Lung (tissue), 12 donors: Measurements from ENCODE around the gene CLIP3. TPM values are rescaled to one million over a fixed set of nuclear protein-coding genes. Genes with fewer than 3 reads are reported as not detected.

Source experiments
- ATAC-seq: fragments of 200-7000 bp; cut with Tn5 transposase; one replicate; pipeline ENCODE4 v1.9.1; 2020; ENCODE audit warnings: moderate number of reproducible peaks; ENCODE audit not compliant: insufficient read depth, low FRiP score
- DNase-seq, 3 donors: peaks; one replicate each; pipeline ENCODE4 v3.0.0-alpha.2; 2013 to 2017
- H3K27ac ChIP-seq, 2 donors: one replicate each; pipeline ENCODE4 v1.5.1; 2013; ENCODE audit warnings: mild to moderate bottlenecking in 2 of 2, moderate library complexity in 2 of 2, control low read depth in 1 of 2, inconsistent platforms in 1 of 2, low read depth in 1 of 2, low read length in 1 of 2
- H3K27me3 ChIP-seq, 3 donors: one replicate each; pipeline ENCODE4 v1.5.1; 2013; ENCODE audit warnings: low read length in 2 of 3; ENCODE audit not compliant: control insufficient read depth in 3 of 3, insufficient read depth in 3 of 3
- H3K36me3 ChIP-seq, 4 donors: one replicate each; pipeline ENCODE4 v1.5.1; 2013; ENCODE audit warnings: low read length in 4 of 4, mild to moderate bottlenecking in 1 of 4, moderate library complexity in 1 of 4; ENCODE audit not compliant: control insufficient read depth in 4 of 4, insufficient read depth in 4 of 4
- H3K4me1 ChIP-seq, 5 donors: one replicate each; pipeline ENCODE4 v1.5.1; 2013; ENCODE audit warnings: low read length in 5 of 5, mild to moderate bottlenecking in 2 of 5, moderate library complexity in 1 of 5; ENCODE audit not compliant: control insufficient read depth in 5 of 5, insufficient read depth in 5 of 5
- H3K4me3 ChIP-seq: one replicate; pipeline ENCODE4 v1.5.1; 2013; ENCODE audit warnings: mild to moderate bottlenecking, control low read depth, moderate library complexity
- H3K9ac ChIP-seq, 2 donors: one replicate each; pipeline ENCODE4 v1.5.1; 2013; ENCODE audit warnings: low read length in 2 of 2, control low read depth in 1 of 2; ENCODE audit not compliant: insufficient read depth in 1 of 2
- H3K9me3 ChIP-seq, 4 donors: one replicate each; pipeline ENCODE4 v1.5.1; 2013; ENCODE audit warnings: low read length in 3 of 4, mild to moderate bottlenecking in 1 of 4, moderate library complexity in 1 of 4; ENCODE audit not compliant: control insufficient read depth in 4 of 4, insufficient read depth in 3 of 4
- WGBS, 2 donors: extraction: QIAGEN DNeasy Blood & Tissue Kit; methylation state at CpG; one replicate each; pipeline ENCODE4 v1.1.7; 2013; 5-methylcytosine and 5-hydroxymethylcytosine counted together
- polyA plus RNA-seq, 2 donors: library from polyadenylated mRNA; stranded (reverse); fragments of 200-250 nt; gene quantifications; one replicate each; pipeline ENCODE4 v1.2.1, GENCODE V29; 2013
- total RNA-seq, 2 donors: library from RNA; depleted of rRNA in 1 of 2; stranded (reverse); fragments of >200 nt in 1 of 2; gene quantifications; one replicate each; pipeline ENCODE4 v1.2.1, GENCODE V29; 2014 to 2021
- TF ChIP-seq, protein P1 (sequence below): IDR thresholded peaks from 2 replicates; pipeline ENCODE4 v1.5.1; 2012; ENCODE audit warnings: mild to moderate bottlenecking; ENCODE audit errors: control extremely low read depth, extremely low read depth
- donor health status: control.
- donor health status: control.
- donor health status: Bipolar disorder and iron deficiency.
- donor health status: healthy.
- donor health status: DM: yes; HTN: yes; CAD: no.

The CLIP3 gene
- total and polyA plus RNA-seq, 4 donors: 1.6 to 17.6 (median 5.3) TPM

DNA sequence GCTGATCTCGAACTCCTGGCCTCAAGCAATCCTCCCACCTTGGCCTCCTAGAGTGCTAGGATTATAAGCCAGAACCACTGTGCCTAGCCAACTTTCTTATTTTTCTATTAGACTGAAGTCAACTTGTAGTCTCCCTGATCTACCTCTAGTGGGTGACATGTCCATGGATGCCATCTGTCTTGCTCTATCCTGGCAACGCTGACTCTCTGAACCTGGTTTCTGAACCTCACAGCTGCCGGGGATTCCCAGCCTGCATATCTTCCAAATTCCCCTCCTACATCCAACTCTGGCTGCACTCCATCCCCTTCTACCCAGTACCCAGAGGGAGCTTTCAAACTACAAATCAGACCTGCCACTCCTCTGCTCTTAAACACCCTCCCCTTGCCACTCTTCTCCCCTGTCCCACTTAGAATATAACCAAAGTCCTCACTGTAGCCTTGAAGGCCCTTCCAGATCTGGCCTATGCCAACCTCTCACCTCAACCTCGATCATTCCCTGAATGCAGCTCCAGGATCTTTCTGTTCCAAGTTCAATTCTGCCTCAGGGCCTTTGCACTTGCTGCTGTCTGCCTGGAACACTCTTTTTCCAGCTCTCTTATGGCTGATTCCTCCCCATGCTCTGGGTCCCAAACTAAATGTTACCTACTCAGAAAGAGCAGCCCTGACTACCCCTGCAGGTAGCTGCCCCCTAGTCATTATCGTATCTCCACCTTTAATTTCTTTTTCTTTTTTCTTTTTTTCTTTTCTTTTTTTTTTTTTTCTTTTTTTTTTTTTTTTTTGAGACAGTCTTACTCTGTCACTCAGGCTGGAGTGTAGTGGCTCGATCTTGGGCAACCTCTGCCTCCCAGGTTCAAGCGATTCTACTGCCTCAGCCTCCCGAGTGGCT lies 2.2 kb downstream of the CLIP3 start:
- H3K27ac ChIP-seq: no peak overlapping the region
- no peaks in the 10 kb centered on the region for H3K9me3 ChIP-seq
- peaks cover 0 to 6% (median 3%) of the 10 kb centered on the region in 4 donors for H3K36me3 ChIP-seq
- 90 to 93% methylated on average over 8 of the region's 8 CpGs for WGBS, 2 donors
- H3K4me1 ChIP-seq: peaks cover 0 to 9% (median 0%) of the 10 kb centered on the region in 5 donors
- no peak overlapping the region for H3K4me3 ChIP-seq
- no peak overlapping the region for H3K9ac ChIP-seq
- TF ChIP-seq, protein P1, sequence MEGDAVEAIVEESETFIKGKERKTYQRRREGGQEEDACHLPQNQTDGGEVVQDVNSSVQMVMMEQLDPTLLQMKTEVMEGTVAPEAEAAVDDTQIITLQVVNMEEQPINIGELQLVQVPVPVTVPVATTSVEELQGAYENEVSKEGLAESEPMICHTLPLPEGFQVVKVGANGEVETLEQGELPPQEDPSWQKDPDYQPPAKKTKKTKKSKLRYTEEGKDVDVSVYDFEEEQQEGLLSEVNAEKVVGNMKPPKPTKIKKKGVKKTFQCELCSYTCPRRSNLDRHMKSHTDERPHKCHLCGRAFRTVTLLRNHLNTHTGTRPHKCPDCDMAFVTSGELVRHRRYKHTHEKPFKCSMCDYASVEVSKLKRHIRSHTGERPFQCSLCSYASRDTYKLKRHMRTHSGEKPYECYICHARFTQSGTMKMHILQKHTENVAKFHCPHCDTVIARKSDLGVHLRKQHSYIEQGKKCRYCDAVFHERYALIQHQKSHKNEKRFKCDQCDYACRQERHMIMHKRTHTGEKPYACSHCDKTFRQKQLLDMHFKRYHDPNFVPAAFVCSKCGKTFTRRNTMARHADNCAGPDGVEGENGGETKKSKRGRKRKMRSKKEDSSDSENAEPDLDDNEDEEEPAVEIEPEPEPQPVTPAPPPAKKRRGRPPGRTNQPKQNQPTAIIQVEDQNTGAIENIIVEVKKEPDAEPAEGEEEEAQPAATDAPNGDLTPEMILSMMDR: no peak
- ATAC-seq (no peak), DNase-seq (no peak)
- H3K27me3 ChIP-seq: no peaks in the 10 kb centered on the region

DNA sequence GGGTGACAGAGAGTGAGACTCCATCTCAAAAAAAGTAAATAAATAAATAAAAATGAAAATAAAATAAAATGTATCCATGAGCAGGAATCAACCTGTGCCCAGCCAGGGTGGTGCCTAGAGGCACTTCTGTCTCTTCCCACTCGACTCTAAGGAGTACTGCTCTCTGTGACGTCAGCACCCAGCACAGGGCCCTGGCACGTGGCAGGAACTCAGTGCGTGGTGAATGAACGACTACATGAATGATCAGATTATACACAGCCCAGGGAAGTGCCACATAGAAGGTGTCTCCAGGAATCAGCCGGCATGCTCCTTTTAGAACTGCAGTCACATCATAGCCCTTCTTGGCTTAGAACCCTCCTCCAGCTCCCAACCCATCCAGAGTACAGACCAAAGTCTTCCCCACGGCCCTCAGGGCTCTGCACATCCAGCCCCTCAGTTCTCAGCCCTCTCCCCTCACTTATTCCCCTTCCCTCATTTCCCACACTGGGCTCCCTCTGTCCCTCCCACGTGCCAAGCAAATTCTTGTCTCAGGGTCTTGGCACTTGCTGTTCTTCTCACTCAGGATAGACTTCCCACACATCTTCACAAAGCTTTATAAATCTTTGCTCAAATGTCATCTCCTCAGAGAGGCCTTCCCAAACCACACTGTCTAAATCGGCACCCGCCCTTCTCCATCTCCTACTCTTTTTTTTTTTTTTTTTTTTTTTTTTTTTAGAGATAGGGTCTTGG lies 4.2 kb downstream of the CLIP3 start:
- WGBS, 2 donors: 79 to 86% methylated on average over 10 of the region's 10 CpGs
- H3K4me1 ChIP-seq: peaks cover 0 to 9% (median 0%) of the 10 kb centered on the region in 5 donors
- H3K9ac ChIP-seq: no peak overlapping the region
- H3K9me3 ChIP-seq: no peaks in the 10 kb centered on the region
- no peaks in the 10 kb centered on the region for H3K27me3 ChIP-seq
- no peak for DNase-seq
- no peak overlapping the region for H3K27ac ChIP-seq
- TF ChIP-seq, protein P1: no peak
- H3K36me3 ChIP-seq: peaks cover 0 to 16% (median 7%) of the 10 kb centered on the region in 4 donors
- ATAC-seq: no peak
- H3K4me3 ChIP-seq: no peak overlapping the region

DNA sequence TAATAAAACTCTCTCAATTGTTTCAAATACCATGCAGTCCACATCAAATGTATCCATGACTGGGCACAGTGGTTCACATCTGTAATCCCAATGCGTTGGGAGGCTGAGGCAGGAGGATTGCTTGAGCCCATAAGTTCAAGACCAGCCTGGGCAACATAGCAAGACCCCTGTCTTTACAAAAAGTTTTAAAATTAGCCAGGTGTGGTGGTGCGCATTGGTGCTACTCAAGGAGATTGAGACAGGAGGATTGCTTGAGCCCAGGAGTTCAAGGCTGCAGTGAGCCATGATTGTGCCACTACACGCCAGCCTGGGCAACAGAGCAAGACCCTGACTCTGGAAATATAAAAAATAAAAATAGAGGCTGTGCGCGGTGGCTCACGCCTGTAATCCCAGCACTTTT lies 5.0 kb downstream of the CLIP3 start:
- WGBS, 2 donors: 99% methylated on average over 6 of the region's 6 CpGs
- TF ChIP-seq, protein P1: no peak
- ATAC-seq: no peak
- H3K27ac ChIP-seq: no peak overlapping the region
- no peak overlapping the region for H3K9ac ChIP-seq
- H3K9me3 ChIP-seq: no peaks in the 10 kb centered on the region
- no peak for DNase-seq
- H3K4me1 ChIP-seq: peaks cover 0 to 5% (median 0%) of the 10 kb centered on the region in 5 donors
- H3K36me3 ChIP-seq: peaks cover 0 to 21% (median 9%) of the 10 kb centered on the region in 4 donors
- H3K27me3 ChIP-seq: no peaks in the 10 kb centered on the region
- H3K4me3 ChIP-seq: no peak overlapping the region
